ENCODE measurements around the gene PRKCZ.
"Not testable (repeated sequence)": the region's sequence is repeated elsewhere in the genome, so short reads cannot be mapped to it uniquely, and the experiment has no call there.

Gene PRKCZ

GRCh38 chr1:2103266-2103900 lies 53.2 kb downstream of the PRKCZ start:
- no peak for DNase-seq (ENCODE audit: low read depth)

GRCh38 chr1:2103901-2104590 lies 53.8 kb downstream of the PRKCZ start:
- no peak for DNase-seq (ENCODE audit: low read depth)

GRCh38 chr1:2104621-2105427 lies 54.6 kb downstream of the PRKCZ start:
- no peak for DNase-seq (ENCODE audit: low read depth)

- no peak for DNase-seq (ENCODE audit: low read depth)
Measured at GRCh38 chr1:2105781-2106524, 55.7 kb downstream of the PRKCZ start.

- DNase-seq (ENCODE audit: low read depth) = no peak
Measured at GRCh38 chr1:2106659-2107405, 56.6 kb downstream of the PRKCZ start.

GRCh38 chr1:2107586-2108212 lies 57.5 kb downstream of the PRKCZ start:
- no peak for DNase-seq (ENCODE audit: low read depth)

GRCh38 chr1:2108213-2108876 lies 58.1 kb downstream of the PRKCZ start:
- DNase-seq (ENCODE audit: low read depth) = peak; percentile 61

GRCh38 chr1:2108877-2109580 lies 58.8 kb downstream of the PRKCZ start:
- DNase-seq (ENCODE audit: low read depth) = no peak

GRCh38 chr1:2109581-2110021 lies 59.4 kb downstream of the PRKCZ start:
- no peak for DNase-seq (ENCODE audit: low read depth)

- DNase-seq (ENCODE audit: low read depth) = no peak
Measured at GRCh38 chr1:2110191-2110737, 60.1 kb downstream of the PRKCZ start.

- no peak for DNase-seq (ENCODE audit: low read depth)
Measured at GRCh38 chr1:2110738-2111673, 60.8 kb downstream of the PRKCZ start.

- no peak for DNase-seq (ENCODE audit: low read depth)
Measured at GRCh38 chr1:2111674-2112035, 61.4 kb downstream of the PRKCZ start.

- DNase-seq (ENCODE audit: low read depth) = no peak
Measured at GRCh38 chr1:2112280-2112701, 62.1 kb downstream of the PRKCZ start.

- no peak for DNase-seq (ENCODE audit: low read depth)
Measured at GRCh38 chr1:2113620-2114135, 63.5 kb downstream of the PRKCZ start.

GRCh38 chr1:2114635-2115007 lies 64.4 kb downstream of the PRKCZ start:
- not testable (repeated sequence) for DNase-seq (ENCODE audit: low read depth)

GRCh38 chr1:2115008-2115641 lies 64.9 kb downstream of the PRKCZ start:
- no peak for DNase-seq (ENCODE audit: low read depth)

- peak; percentile 37 for DNase-seq (ENCODE audit: low read depth)
Measured at GRCh38 chr1:2115702-2116341, 65.6 kb downstream of the PRKCZ start.

Measured in iris pigment epithelial cell (primary cell).